Measurements from ENCODE around the gene FAM110A. TPM values are rescaled to one million over a fixed set of nuclear protein-coding genes. Genes with fewer than 3 reads are reported as not detected.

Gene FAM110A
- total RNA-seq, 1 donor from 2014 or later: 17.4 TPM

DNA sequence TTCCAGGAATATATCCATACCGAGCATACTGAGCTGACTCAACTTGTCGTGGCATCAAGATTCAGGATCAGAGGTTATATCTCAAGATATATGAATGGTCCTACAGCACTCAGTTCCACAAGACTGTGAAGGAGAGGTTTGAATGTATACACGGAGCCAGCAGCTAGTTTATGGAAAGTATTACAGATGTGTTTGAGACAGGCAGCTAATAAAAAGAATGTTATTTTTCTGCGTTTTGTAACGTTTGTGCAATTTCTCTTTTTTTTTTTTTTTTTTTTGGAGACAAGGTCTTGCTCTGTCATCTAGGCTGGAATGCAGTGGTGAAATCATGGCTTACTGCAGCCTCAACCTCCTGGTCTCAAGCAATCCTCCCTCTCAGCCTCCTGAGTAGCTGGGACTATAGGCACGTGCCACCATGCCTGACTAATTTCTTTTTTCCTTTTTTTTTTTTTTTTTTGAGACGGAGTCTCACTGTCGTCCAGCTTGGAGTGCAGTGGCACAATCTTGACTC is 3.4 kb upstream of the FAM110A start:
- Mint-ChIP-seq H3K4me3 (no peak overlapping the region), H3K27me3 (ENCODE audit: low read depth) (no peaks in the 10 kb centered on the region), H3K36me3 (ENCODE audit: low read depth) (no peaks in the 10 kb centered on the region)

DNA sequence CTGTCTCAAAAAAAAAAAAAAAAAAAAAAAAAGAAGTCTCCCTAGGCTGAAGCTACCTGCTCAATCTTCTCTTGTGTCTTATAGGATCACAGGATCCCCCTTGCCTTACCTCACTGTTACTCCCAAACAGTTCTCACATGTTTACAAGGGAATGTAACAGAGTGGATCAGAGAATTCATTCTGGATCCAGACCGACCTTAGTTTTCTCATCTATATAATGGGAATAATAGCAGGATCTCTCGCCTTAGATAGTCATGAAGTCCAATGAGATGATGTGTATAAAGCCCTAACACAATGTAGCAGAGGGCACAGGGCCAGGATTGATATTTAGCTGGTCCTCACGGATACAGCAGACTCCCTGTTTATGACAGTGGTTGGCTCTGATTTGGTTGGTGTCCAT is 2.3 kb upstream of the FAM110A start:
- Mint-ChIP-seq H3K4me1 (peaks cover 20% of the 10 kb centered on the region), H3K9me3 (no peaks in the 10 kb centered on the region), H3K4me3 (no peak overlapping the region), H3K27ac (ENCODE audit: unreplicated experiment) (no peak overlapping the region), H3K27me3 (ENCODE audit: low read depth) (no peaks in the 10 kb centered on the region), H3K36me3 (ENCODE audit: low read depth) (no peaks in the 10 kb centered on the region)
- TF ChIP-seq, protein P1, sequence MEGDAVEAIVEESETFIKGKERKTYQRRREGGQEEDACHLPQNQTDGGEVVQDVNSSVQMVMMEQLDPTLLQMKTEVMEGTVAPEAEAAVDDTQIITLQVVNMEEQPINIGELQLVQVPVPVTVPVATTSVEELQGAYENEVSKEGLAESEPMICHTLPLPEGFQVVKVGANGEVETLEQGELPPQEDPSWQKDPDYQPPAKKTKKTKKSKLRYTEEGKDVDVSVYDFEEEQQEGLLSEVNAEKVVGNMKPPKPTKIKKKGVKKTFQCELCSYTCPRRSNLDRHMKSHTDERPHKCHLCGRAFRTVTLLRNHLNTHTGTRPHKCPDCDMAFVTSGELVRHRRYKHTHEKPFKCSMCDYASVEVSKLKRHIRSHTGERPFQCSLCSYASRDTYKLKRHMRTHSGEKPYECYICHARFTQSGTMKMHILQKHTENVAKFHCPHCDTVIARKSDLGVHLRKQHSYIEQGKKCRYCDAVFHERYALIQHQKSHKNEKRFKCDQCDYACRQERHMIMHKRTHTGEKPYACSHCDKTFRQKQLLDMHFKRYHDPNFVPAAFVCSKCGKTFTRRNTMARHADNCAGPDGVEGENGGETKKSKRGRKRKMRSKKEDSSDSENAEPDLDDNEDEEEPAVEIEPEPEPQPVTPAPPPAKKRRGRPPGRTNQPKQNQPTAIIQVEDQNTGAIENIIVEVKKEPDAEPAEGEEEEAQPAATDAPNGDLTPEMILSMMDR (conservative IDR thresholded peaks at IDR 0.05): no peak
- no peak for DNase-seq (ENCODE audit: low read depth, low spot score)

More for the DNA sequence above, 3.4 kb upstream of the FAM110A start:
- no peak for DNase-seq (ENCODE audit: low read depth, low spot score)
- no peak overlapping the region for H3K27ac Mint-ChIP-seq (ENCODE audit: unreplicated experiment)
- peaks cover 16% of the 10 kb centered on the region for H3K4me1 Mint-ChIP-seq
- no peaks in the 10 kb centered on the region for H3K9me3 Mint-ChIP-seq
- TF ChIP-seq, protein P1 (conservative IDR thresholded peaks at IDR 0.05): no peak

DNA sequence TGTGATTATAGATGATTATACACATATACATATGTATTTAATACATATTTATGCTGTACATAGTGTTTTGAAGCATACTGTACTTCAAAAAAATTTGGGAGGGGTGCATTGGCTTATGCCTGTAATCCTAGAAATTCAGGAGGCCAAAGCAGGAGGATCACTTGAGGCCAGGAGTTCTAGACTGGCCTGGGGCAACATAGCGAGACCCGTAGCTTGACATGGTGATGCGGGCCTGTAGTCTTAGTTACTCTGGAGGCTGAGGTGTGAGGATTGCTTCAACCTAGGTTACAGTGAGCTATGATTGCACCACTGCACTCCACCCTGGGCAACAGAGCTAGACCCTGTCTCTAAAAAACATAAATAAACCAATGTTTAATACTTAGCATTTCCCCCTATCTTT is 1.6 kb upstream of the FAM110A start:
- DNase-seq (ENCODE audit: low read depth, low spot score): no peak
- TF ChIP-seq, protein P1 (conservative IDR thresholded peaks at IDR 0.05): no peak
- Mint-ChIP-seq H3K36me3 (ENCODE audit: low read depth) (no peaks in the 10 kb centered on the region), H3K27ac (ENCODE audit: unreplicated experiment) (no peak overlapping the region), H3K27me3 (ENCODE audit: low read depth) (no peaks in the 10 kb centered on the region), H3K4me3 (no peak overlapping the region), H3K9me3 (no peaks in the 10 kb centered on the region), H3K4me1 (peaks cover 20% of the 10 kb centered on the region)

DNA sequence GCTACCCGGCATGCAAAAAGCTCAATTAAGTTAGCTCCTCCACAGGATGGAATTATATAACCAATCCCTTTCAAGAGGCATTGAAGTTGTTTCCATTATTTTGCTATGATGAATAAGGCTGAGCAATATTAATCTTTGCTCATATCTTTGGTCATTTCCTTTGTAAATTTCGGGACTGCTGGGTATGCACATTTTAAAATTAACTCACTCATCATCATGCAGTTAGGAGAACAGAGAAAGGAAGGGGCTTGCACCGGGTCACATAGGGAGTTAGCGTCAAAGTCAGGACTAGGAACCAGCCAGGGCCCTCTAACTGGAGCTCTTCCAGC is 430 bp upstream of the FAM110A start:
- TF ChIP-seq, protein P1 (conservative IDR thresholded peaks at IDR 0.05): no peak

DNA sequence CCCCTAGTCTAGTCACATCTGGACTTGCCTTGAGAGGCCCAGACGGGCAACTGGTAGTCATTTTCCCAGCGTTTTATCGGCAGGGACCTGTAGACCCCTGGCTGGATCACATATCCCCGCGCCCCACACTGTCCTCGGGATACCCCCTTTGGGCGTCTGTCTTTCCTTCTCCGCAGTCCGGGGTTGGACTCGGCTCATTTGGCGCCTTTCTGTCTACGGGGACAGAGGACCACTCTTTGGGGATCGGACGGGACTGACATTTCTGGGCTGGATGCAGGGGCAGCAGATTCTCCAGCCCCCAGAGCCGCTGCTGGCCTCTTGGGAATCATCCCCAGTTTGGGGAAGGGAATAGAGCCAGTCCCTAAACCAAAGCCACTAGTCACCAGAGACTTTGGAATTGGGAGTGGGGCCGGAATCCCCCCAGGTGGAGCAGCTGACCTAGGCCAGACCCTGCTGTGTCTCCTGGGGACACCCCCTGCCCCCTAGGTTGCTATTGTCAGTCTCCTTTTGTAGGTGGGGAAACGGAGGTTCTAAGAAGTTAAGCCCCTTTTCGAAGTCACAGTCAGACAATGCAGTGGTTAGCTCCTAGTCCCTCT is 734 bp downstream of the FAM110A start:
- TF ChIP-seq, protein P1 (conservative IDR thresholded peaks at IDR 0.05): no peak

More for the DNA sequence above, 430 bp upstream of the FAM110A start:
- Mint-ChIP-seq H3K4me3 (peak overlapping the region; percentile 81), H3K27me3 (ENCODE audit: low read depth) (peaks cover 5% of the 10 kb centered on the region), H3K36me3 (ENCODE audit: low read depth) (peaks cover 3% of the 10 kb centered on the region), H3K27ac (ENCODE audit: unreplicated experiment) (no peak overlapping the region), H3K4me1 (peaks cover 20% of the 10 kb centered on the region), H3K9me3 (no peaks in the 10 kb centered on the region)
- no peak for DNase-seq (ENCODE audit: low read depth, low spot score)

More for the DNA sequence above, 734 bp downstream of the FAM110A start:
- H3K27me3 Mint-ChIP-seq (ENCODE audit: low read depth): peaks cover 12% of the 10 kb centered on the region
- H3K27ac Mint-ChIP-seq (ENCODE audit: unreplicated experiment): no peak overlapping the region
- H3K4me3 Mint-ChIP-seq: peak overlapping the region; percentile 92
- H3K4me1 Mint-ChIP-seq: peaks cover 20% of the 10 kb centered on the region
- peaks cover 3% of the 10 kb centered on the region for H3K36me3 Mint-ChIP-seq (ENCODE audit: low read depth)
- no peak for DNase-seq (ENCODE audit: low read depth, low spot score)
- no peaks in the 10 kb centered on the region for H3K9me3 Mint-ChIP-seq
